HG03066 (cell line): ENCODE measurements around the gene PDE4D.
"Not testable (repeated sequence)": the region's sequence is repeated elsewhere in the genome, so short reads cannot be mapped to it uniquely, and the experiment has no call there.

ENCODE experiments used
- ATAC-seq: cut with Tn5 transposase; IDR thresholded peaks from one replicate; pipeline ENCODE4 v1.9.1; 2021; ENCODE audit warnings: low read depth; ENCODE audit not compliant: unreplicated experiment

The PDE4D gene

DNA sequence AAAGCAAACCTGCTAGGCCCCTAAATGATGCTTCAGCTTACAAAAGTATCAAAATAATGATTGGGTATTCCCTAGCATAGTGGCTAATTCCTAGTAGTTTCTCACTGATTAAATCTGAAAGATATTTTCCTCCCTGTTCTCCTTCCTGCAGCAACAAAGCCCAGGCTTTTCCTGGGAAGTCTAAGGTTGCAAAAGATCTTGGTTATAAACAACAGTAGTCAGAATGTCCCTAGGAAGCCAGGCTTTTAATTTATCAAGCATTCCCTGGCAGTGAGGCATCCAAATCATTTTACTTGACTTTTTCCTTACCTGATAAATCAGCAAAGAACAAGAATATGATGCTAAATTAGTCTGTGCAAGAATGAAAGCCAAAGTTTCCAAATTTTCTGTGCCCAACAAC lies 272.0 kb downstream of the PDE4D start:
- ATAC-seq, result no peak

DNA sequence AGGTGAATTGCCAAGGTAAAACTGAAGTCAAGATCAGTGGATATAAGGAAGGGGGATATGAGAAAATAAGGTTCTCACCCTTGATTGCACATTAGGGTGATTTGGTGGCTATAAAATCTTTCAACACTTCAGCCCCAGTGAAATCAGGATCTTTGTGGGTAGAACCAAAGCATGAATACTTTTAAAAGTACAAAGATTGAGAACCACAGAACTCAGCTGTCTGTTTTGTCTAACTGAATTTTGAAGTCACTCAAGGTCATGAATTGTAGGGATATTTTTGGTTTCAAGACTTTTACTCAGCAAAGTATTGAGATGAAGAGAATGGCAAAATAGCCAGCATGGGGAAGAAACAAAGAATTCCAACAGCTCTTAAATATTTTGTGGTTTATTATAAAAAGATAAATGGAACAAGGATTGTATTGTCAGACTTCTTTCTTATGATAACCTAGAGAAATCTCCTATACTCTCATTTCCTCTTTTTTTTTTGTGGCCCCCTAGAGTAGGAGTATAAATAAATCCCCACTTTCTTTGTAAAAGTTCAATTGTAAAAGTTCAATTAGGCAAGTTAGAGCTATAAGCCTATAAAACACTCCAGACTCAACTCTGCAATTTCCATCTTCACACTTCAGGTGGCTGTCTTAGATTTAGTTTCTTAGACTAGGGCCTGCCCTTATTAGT lies 272.9 kb downstream of the PDE4D start:
- ATAC-seq, result no peak

DNA sequence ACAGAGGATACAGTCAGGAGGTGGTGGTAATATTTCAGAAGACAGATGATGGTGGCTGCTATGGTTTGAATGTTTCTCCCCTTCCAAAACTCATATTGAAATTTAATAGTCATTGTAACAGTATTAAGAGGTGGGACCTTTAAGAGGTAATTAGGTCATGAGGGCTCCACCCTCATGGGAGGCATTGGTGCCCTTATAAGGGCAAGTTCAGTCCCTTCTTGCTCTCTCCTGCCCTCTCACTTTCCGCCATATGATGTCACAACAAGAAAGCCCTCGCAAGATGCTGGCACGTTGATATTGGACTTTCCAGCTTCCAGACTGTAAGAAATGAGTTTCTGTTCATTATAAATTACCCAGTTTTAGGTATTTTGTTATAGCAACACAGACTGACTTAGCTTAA lies 274.9 kb downstream of the PDE4D start:
- no peak for ATAC-seq

DNA sequence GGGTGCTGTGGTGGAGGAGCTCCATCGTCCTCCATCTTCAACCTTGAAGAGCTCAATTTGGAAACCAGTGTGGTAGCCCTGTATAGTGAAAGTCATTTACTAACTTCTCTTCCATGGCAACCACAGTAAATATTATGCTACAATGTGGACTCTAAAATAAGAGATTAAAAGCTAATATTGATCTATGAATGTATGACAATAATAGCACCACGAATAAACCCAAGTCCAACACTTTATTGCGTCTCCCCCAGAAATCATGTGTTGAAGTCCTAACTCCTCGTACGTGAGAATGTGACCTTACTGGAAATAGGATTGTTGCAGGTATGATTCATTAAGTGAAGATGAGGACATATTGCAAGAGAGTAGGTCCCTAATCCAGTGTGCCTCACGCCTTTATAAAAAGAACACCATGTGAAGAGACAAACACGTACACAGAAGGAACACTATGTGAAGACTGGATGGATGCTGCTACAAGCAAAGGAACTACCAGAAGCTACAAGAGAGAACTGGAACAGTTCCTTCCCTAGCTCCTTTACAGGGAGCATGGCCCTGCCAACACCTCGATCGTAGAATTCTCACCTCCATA lies 276.2 kb downstream of the PDE4D start:
- ATAC-seq, result no peak

DNA sequence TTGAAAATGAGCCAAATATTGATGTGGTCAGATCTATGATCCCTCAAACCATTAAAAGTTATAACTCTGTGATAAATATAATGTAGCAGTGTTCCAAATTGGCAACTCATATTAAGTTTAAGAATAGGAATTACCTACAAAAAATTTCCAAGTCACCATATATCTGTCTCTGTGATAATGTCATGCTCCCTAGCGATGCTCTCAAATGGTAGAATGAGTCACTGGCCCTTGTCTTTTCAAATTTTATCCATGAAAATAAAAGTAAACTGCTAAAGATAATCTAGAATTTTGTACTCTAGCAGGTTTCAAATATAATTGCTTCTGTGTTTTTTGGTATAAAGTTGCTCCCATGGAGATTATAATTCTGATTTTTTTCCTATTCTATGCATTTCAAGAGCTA lies 277.1 kb downstream of the PDE4D start:
- no peak for ATAC-seq

DNA sequence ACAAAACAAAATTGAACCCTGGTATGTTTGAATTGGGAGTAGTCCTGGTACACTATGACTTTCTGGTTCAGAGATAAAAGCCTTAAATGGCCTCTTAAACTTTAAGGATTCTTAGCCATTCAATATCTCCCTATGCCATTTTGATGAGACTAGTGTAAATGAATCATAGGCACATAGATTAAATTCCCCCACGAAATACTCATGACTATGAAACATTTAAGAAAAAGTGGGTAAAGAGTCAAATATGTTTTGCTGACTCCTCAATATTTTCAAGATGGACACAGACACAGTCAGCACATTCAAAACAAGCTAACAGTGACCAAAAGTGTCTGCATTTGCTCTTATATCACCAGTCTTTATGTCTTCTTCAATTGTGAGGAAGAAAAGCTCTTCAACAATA lies 278.3 kb downstream of the PDE4D start:
- no peak for ATAC-seq

DNA sequence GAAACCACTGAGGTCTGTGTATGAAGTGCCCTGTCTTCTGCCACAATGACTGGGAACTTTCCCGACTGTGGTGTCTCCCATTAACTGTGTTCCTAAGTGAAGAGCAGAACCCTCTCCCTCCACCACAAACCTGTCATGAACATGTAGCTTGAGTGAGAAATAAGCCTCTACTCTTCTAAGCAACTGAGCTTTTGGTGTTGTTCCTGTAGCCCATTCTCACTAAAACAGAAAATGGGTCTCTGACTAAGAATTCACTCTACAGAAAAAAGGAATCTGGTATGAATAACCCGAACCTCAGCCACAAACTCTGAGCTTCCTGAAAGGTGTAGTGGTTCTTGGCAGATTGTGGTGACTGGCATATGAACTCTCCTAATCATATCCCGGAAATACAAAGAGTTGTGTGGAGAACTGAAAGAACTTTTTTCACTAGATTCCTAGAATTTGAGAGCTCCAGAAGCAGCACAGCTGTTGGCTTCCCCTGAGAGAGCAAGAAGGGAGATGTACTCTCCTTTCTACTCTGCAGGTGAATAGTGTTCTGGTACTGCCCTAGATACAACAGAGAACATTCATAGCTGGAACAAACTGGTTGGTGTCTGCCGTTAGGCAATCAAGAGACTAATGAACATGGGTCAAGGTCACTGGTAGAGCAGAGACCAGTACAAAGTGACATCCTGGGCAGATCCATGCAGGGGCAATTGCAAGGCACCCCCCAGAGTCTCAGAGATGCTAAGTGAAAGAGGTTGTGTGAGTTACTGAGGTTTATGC lies 283.8 kb downstream of the PDE4D start:
- no peak for ATAC-seq

DNA sequence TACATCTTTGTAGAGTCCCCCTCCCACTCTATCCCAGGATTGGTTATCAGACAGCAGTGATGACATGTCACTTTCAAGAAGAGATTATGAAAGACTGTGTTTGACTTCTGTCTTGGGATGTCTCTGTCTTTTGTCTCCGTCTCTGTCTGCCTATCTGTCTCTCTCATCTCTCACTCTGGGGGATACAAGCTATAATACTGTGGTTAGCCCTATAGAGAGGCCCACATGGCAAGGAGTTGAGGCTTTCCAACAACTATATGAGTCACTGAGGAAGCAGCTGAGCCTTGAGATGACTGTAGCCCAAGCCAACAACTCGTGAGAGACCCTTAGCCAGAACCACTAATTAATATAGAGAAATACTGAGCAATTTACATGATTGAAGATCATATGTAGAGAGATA lies 284.8 kb downstream of the PDE4D start:
- no peak for ATAC-seq

DNA sequence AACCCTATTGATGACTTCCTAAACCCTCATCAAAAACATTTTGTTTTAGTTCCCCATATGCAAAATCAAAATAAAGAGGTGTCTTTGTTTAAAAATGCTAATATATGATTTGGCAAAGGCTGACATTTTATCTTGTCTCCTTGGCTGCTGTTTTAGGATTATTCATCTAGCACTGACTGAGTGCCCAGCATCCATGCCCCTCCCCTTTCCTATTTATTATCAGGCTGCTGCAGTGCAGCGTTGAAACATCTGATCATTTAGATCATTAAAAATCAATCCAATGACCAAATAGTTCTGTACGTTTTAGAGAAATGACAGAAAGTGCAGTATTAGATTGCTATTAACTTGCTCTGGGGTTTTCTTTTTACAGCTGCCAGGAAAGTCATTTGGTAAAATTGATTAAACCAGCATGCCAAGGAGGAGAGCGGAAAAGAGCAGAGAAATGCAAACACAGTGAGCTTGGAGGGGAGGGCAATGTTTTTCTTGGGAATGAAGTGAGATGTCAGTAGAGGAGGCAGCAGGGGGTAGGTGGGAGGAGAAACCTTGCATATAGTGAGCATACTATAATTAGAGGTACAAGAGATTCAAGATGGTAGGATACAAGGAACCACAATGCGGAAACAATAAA lies 286.3 kb downstream of the PDE4D start:
- no peak for ATAC-seq

DNA sequence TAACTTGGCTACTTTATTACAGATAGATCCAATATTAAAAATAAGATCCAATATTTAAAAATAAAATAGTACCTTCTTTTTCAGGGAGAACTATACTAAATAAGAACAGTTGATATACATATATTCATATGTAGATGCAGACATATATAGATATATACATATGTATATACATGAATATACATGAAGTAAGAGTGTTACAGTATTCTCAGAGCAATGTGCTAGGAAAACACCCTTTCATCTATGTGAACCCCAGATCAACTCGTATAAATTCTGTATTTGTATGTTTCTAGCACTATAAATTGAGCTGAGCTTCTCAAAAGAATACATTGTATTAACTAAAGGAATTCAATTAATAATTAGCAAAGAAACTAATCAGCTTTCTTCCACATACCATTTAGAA lies 287.6 kb downstream of the PDE4D start:
- ATAC-seq, result no peak

DNA sequence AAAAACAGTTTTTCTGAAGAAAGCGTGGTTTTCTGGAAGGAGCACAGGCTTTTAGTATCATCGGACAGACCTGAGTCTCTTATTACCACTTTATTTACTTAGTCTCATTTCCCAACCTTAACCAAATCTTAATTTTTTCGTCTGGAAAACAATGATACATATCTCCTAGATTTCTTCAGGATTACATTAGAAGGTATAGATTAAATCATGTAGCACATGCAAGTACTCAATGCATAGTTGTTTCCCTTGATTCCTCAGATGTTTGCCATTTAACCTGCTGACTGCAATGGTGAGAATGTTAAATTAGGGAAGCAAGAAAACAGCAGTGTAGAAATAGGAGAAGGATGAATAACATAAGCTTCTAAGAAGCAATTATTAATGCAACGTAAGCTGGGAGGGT lies 289.4 kb downstream of the PDE4D start:
- no peak for ATAC-seq

DNA sequence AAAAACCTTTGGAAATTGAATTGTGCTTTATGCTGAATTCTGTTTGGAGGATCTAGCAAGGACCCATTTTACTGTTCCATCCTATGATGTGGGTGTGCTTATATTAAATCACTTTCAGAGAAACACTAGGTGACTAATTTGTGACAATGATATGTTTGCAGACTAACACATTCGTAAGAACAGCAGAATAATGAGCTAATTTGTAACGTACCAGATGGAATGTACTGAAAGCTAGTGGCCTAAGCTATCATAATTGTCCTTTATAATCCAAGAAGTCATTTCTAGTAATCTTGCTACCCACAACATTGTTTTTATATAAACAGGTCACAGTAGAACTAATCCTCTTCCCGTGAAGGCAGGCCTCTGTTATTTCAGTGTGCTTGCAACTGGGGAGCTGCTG lies 292.5 kb downstream of the PDE4D start:
- no peak for ATAC-seq

DNA sequence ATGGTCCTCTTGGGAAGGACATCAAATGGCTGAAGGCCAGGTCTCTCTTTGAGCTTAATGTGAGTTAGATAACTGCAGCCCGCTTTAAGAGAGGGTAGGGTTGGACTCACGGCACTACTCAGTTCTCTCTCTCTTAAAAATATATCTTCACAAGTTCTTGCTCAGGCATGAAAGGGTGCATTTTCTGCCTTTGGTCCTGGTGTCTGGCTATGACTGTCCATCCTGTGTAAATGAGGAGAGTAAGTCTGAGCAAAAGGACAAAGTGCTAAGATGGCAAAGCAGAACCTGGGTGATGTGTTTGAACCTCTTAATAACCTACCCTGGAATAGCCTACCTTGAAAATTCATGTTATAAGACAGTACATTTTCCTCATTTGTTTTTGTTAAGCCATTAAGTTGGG lies 293.4 kb downstream of the PDE4D start:
- ATAC-seq, result no peak

DNA sequence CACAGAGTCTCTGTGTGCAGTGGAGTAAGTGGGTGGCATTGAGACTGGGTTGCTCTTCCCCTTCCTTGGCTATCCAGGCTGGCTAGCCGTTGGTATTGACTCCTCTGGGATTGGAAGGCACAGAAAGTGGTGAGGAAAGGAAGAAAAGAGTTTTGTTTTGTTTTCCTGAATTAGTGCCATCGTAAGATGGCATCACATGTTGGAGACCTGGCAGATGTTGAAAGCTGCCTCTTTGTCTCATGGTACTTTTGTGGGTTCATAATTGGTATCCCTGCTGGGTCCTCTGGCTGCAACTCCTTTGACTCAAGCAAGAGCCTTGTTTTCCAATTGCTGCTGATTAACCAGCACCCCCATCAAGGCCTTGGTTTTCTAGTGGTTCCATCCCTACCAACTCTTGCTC lies 293.8 kb downstream of the PDE4D start:
- no peak for ATAC-seq

DNA sequence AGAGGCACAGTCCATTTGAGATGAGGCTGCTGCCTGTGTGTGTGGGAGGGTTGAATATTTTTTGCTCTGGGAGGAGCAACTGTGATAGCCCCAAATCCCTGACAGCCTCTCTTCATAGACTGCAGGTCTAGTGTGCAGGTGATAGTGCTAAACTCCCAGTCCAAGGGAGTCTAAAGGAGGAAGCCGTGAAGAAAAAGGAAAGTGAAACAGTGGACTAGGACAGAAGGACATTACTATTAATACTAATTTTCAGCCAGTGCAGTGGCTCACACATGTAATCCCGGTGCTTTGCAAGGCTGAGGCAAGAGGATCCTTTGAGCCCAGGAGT lies 295.0 kb downstream of the PDE4D start:
- peak; percentile 59 for ATAC-seq

DNA sequence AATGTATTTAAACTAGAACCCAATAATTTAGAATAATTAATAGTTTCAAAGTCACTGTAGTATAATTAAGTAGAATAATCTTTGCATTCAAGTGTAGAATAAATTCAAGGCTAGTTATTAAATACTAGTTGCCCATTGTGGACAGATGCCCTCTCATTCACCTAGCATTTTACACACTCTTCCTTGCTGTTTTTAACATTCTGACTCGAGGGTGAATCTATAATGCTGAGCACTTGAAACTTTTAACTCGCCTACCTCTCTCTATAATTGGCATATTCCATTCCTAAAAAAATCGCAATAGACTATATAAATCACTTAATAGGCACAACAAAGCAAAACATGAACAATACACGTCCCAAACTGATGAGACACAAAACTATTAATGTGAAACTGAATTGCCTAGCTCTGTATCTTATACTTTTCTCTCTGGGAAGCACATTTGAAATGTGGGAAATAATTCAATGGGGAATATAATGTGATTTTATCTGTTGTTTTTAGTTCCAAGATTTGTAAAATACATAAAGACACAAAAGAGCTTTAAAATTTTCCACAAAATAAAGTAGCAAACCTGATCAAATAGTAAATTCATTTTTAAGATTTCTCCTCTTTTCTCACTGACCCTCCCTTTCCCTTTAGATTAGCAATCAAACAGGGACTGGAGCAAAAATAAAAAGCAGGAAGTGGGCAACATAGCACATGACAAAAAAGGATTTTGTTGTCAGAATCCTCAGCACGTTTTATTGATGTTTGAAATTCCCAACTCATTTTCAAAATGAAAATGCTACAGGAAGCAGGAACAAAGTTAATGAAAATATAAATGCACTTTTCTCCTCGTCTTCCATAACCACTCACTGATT lies 295.6 kb downstream of the PDE4D start:
- ATAC-seq, result no peak

DNA sequence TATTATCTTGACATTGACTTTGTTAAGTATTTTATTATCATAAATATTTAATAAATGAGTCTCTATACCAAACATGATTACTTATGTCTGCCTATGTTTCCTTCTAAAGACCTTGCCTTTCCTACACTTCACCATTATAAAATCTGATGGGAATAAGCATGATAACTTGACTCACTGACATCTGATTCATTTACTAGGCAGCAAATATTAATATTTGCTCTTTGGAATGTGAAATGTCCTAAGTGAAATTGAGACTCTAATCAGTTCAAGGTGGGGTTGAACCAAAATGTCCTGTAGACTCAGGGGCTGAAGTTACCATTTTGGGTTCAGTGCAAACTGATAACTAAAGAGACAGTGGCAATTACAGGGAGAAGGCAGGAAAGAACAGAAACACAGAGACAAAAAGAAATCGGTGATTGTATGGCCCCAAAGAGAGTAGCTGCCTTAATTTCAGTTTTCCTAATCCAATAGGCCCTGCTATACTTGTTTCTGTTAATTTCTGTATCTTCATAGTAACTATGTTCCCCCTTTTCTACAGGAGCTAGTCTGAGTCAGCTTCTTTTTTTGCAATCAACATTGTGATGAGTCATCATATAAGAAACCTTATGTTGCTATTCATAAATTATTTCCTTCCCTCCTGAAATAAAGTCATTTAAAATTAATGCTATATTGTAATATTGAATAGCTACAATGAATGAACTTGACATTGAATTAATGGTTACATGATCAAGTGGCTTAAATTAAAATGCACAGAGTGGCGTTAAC lies 296.8 kb downstream of the PDE4D start:
- ATAC-seq, result no peak

DNA sequence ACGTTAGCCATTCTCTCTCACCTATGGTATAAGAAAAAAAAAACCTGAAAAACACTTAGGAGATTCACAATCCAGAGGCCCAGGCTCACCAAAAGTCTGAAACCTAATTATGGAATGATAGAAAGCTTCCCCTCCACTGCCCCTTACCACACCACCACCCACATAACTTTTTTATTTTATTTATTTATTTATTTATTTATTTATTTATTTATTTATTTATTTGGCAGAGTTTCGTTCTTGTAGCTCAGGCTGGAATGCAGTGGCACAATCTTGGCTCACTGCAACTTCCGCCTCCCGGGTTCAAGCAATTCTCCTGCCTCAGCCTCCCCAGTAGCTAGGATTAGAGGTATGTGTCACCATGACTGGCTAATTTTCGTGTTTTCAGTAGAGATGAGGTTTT lies 299.4 kb downstream of the PDE4D start:
- not testable (repeated sequence) for ATAC-seq

DNA sequence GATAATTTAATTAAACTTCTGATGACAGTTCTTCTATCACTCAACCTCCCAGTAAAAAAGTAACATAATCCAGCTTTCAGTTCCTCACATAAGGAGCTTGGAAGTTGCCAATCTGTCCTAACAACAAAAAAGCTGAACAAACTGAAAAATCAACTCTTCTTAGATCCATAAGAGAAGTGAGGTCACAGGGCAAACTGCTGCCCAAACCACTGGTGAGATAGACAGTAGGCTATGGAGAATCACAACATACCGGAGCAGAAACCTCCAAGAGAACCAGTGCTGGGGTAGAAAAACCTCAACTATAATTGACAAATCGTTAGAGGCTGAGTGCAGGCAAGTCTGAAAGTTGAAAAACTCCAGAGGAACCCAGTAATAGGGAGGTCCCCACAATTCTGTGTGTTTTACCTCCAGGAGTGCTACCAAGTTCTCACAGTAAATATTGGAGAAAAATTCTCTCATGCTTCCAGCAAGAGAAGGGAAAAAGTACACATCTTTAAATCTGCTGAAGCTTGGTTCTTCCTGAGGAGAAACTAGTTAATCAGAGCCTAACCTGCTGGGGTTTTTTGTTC lies 300.0 kb downstream of the PDE4D start:
- no peak for ATAC-seq

DNA sequence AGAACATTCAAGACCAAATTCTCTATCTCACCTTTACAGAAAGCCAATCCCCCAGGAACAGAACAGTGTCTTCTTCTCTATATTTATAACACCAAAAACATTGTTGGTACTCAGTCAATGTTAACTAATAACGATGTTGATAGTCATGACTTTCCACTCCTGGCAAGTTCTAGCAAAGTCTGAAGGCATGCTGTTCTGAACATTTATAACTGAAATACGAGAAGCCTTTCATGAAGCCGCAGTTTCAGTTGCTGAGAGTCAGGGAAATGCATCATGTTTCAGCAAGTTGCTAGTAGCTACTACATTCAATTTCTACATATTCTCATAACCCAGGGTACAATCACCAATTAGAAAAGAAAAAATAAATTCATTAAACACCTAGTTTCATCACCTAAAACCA lies 301.4 kb downstream of the PDE4D start:
- ATAC-seq, result no peak
